NCI-H82 treated with DMSO at 0.1 percent for 48 hours (cell line): Measurements from ENCODE around the gene EVL.
"Not testable (repeated sequence)": the region's sequence is repeated elsewhere in the genome, so short reads cannot be mapped to it uniquely, and the experiment has no call there.

Experiments used
- DNase-seq: peaks from one replicate; lab custom pipeline; 2025; ENCODE audit not compliant: unreplicated experiment; lab: John Stamatoyannopoulos, UW

EVL gene

DNA sequence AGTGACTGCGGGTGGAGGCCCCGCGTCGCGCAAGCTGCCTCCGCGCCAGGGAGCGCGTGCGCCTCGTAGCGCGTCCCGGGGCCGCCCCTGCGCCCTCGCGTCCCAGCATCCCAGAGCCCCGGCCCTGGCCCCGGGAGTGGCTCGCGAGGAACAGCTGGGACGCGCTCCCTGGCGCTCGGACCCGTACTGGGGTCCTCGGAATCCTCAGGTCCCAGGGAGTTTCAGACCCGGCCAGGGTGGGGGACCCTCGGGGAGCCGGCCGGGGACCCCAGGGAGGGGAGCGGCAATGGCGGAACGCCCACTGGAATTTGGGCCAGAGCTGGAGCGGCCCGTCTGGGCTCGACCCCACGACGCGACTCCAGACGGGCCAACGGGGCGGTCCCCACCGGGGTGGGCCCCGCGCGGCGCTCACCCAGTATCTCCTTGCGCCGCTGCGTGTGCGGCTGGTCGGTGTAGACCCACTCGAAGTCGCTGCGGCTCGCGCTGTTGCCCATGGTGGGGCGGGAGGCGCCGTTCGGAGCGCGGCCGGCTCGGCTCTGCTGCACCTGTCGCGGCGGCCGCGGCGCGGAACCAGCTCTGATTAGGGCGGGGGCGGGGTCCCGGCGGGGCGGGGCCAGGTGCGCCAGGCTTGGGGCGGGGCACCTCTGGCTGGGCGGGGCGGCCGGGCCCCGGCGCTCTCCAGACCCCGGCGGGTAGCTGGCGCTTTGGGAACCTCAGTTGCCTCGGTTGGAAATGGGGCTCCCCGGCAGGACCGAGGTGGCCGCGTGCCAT, 94.1 kb downstream of the EVL start, which contains the start of gene DEGS2:
DEGS2 (minus strand) TSS at position 552 of the 771 bp plus-strand sequence; CDS start at position 494, 58 bp downstream.
- DNase-seq = no peak

GRCh38 chr14:100159865-100160533, 94.8 kb downstream of the EVL start:
- no peak for DNase-seq

GRCh38 chr14:100160534-100160916, 95.3 kb downstream of the EVL start:
- DNase-seq = no peak

- no peak for DNase-seq
These were observed 100.2 kb downstream of the EVL start for GRCh38 chr14:100165376-100165775.

DNA sequence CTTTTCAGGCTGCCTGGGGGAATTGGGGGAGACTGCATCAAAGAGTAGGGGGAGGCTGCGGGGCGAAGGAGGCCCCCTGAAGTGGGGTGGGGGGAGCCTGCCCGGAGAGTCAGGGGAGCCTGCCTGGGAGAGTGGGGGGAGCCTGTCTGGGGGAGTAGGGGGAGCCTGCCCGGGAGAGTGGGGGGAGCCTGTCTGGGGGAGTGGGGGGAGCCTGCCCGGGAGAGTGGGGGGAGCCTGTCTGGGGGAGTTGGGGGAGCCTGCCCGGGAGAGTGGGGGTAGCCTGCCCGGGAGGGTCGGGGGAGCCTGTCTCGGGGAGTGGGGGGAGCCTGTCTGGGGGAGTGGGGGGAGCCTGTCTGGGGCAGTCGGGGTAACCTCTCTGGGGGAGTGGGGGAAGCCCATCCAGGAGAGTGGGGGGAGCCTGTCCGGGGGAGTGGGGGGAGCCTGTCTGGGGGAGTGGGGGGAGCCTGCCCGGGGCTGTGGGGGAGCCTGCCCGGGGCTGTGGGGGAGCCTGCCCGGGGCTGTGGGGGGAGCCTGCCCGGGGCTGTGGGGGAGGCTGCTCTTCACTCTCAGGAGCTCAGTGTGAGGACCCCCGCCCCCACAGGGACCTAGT, 100.7 kb downstream of the EVL start:
- DNase-seq = no peak

- DNase-seq = no peak
These were observed 103.3 kb downstream of the EVL start for GRCh38 chr14:100168506-100168905.

GRCh38 chr14:100170880-100171279, 105.7 kb downstream of the EVL start:
- DNase-seq = no peak

- no peak for DNase-seq
These were observed 107.6 kb downstream of the EVL start for GRCh38 chr14:100172811-100173210.

- DNase-seq = no peak
These were observed 108.1 kb downstream of the EVL start for GRCh38 chr14:100173353-100173752.

- DNase-seq = no peak
These were observed 111.6 kb downstream of the EVL start for GRCh38 chr14:100176811-100177327.

DNA sequence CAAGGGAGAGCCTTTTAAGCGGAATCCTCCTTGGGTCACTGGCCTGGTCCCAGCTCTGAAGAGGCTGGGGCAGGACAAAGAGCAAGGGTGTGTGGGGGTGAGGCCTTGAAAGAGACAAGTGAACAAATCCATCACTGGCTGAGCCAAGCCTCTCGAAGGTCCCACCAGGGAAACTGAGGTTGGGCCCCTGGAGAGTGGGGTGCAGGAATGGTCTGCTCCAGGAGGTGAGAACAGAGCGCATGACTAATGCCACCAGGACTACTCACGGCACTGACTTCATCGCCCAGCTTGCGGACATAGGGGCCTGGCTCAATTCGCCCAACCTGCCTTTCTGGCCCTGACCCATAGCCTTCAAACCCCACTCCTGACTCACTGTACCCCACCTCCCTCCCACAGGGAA, 113.5 kb downstream of the EVL start:
- DNase-seq = no peak

DNA sequence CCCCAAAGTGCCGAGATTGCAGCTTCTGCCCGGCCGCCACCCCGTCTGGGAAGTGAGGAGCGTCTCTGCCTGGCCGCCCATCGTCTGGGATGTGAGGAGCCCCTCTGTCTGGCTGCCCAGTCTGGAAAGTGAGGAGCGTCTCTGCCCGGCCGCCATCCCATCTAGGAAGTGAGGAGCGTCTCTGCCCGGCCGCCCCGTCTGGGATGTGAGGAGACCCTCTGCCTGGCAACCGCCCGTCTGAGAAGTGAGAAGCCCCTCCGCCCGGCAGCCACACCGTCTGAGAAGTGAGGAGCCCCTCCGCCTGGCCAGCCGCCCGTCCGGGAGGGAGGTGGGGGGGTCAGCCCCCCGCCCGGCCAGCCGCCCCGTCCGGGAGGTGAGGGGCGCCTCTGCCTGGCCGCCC, 115.4 kb downstream of the EVL start:
- not testable (repeated sequence) for DNase-seq

- not testable (repeated sequence) for DNase-seq
These were observed 116.8 kb downstream of the EVL start for GRCh38 chr14:100181876-100182551.

- DNase-seq = no peak
These were observed 122.1 kb downstream of the EVL start for GRCh38 chr14:100187247-100187833.

- DNase-seq = no peak
These were observed 123.3 kb downstream of the EVL start for GRCh38 chr14:100188392-100189030.

- DNase-seq = no peak
These were observed 124.9 kb downstream of the EVL start for GRCh38 chr14:100190126-100190525.

DNA sequence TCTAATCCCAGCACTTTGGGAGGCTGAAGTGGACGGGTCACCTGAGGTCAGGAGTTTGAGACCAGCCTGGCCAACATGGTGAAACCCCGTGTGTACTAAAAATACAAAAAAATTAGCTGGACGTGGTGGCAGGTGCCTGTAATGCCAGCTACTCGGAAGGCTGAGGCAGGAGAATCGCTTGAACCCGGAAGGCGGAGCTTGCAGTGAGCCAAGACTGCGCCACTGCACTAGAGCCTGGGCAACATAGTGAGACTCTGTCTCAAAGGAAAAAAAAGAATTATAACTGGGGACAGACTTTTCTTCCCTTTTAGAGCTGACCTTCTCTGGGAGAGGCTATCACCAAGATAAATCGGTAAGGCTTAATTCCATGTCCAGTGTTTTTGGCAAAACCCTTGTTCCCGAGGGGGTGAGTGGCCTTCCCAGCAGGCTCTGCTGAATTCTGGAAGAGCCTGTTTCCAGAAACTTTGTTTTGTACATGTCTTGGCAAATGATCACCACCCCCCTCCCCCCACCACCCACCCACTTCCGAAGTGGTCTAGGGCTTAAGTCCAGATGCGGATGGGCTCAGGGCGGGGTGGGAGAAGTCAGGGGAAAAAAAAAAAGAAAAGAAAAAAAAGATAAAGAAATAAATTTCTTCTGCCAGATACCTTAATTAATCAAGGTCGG, 126.5 kb downstream of the EVL start:
- no peak for DNase-seq

- no peak for DNase-seq
These were observed 127.0 kb downstream of the EVL start for GRCh38 chr14:100192250-100192671.

GRCh38 chr14:100192672-100193416, 127.6 kb downstream of the EVL start:
- DNase-seq = peak; percentile 89
